Activated effector memory CD4-positive, alpha-beta T cell treated with Interleukin-2 at 50 U/mL for 16 hours (primary cell): ENCODE data around the gene GNB1L.
"Not testable (repeated sequence)": the region's sequence is repeated elsewhere in the genome, so short reads cannot be mapped to it uniquely, and the experiment has no call there.

Experiments used
- DNase-seq: peaks from one replicate; pipeline ENCODE4 v3.0.0-alpha.2; 2020

GNB1L gene

DNA sequence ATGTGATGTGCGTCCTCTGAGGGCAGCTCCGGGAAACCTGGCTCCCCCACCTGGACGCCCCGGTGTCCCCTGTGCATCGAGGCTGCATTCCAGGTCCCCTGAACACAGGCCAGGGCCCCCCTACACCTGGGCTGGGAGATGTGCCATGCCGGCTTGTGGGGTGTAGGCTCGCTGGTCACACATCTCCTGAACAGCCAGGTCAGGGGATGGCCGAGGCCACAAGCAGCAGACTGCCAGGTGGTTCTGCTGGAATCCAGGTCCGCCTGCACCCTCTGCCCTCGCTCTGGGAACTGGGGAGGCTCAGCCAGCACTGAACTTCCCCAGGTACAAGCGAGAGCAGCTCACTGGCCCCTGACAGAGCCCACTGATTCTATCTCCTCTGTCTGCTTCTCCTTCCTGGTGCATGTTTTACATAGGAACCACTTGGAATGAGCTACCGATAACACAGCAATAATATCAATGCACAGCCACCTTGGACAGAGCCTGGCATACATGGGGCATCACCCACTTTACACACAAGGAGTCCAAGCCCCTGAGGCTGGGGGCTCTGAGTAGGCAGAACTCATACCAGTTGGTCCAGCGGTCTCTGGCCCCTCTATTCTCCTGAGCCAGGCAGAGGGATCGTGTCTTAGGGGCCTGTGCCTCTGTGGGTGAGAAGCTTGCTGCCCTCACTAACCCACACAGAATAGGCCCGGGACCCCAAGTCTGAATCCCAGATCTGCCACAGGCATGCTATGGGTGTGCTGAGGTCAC lies 47.3 kb downstream of the GNB1L start:
- DNase-seq = no peak

DNA sequence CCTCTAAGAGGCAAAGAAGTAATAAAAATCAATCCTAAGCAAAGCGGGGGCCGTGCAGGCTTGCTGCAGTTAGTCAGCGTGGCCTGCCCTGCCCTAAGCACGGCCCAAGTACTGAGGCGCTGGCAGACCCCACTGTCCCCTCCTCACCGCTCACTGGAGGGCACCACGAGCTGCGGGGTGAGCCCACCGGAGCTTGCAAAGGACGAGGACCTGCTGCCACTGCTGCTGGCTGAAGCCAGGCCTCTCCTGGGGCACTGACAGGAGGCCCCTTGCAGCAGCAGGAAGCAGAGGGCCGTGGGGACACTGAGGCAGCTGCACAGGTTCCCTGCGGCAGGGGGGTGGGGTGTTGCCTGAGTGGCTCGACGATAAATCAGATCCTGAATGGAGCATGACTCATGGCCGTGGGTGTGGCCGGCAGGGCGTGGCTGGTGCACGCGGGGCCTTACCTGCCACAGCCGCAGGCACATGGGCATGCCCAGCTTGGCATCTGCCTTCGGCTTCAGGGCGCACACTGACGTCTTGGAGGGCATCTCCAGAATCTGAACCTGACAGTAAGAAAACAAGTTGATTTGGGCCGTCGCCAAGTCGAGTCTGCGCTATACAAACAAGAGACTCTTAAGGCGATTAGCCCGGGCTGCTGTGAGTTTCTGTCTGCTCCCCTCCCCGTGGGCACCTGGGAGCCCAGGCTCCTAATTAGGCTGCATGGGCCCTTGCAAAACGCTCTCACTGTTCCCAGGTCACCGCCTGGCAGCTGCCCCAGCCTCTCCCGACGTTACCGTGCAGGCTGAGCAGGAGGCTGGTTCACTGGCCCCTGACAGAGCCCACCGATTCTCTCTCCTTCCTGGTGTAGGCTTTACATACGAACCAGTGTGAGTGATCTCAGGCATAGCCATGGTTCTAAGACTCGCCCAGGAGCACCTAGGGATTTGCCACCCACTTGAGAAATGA lies 48.2 kb downstream of the GNB1L start:
- no peak for DNase-seq

DNA sequence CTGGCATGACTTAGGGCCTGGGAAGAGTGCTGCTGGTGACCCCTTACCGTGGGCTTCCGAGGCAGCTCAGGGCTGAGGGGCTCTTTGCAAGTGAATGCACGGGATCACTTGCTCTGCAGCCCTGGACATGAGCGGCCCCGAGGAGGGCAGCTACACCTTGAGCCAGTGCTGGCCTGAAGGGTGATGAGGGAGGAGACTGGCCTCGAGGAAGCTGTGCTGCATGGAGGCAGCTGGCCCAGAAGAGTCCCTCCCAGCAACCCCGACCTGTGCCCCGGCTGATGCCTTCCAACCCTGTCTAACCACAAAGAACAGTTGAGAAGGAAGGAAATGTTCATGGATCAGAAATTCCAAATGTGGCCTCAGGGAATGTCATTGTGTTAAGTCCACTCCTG lies 48.9 kb downstream of the GNB1L start:
- DNase-seq = no peak

DNA sequence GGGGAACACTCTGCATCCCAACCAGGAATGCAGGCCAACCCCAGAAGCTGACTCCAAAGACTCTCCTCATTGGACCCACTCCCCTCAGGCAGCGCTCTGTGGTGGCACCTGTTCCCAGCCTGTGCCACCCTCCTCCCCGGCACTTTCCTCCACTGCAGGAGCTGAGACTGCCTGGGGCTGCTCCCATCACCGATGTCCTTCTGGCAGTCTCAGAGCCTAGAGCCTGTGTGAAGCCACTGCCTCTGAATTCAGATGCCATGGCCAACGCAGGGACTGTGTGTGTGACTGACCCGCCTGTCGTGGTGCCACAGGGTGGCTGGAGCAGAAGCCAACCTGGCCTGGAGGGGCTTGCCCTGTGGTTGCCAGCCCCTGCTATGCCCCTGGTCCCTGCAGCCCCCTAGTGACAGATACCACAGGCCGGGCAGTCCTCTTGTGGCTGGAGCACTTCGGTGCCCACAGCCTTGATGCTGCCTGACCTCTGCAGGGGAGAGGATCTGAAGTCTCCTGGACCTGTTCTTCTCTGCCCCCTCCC lies 50.9 kb downstream of the GNB1L start:
- DNase-seq = no peak

DNA sequence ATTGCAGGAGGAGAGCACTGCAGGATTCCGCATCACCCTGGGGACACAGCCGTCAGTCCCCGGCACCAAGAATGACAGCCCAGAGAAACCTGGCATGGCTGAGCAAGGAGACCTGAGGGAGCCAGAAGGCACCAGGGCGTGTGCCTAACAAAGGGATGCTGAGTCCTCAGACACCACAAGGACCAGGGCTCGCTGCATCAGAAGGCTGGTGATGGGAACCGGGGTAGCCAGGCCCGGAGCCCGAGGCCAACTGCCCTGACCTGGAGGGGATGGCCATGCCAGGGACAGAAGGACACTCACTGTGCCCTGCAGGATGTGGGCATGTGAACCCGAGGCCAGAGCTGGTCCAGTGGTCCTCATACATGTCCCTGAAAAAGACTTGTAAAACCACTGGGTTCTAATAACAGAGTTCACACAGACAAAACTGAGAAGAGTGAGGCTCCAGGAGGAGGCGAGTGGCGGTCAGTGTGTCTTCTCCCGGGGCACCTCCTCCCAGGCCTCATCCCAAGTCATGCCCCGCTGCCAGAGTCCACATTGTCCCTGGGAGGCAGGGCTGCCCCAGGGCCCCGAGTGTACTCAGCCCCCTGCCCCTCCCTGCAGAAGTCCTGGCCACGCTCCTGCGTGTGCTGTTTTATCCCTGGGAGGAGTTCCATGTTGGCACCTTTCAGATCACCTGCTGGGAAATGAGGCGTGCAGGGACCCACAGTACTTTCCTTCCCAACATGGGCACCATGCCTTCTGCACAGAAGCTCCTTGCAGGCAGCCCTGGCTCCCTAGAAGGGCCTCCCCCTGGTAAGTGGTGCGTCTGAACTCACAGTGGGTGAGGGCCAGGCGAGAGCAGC lies 51.6 kb downstream of the GNB1L start:
- DNase-seq = no peak

DNA sequence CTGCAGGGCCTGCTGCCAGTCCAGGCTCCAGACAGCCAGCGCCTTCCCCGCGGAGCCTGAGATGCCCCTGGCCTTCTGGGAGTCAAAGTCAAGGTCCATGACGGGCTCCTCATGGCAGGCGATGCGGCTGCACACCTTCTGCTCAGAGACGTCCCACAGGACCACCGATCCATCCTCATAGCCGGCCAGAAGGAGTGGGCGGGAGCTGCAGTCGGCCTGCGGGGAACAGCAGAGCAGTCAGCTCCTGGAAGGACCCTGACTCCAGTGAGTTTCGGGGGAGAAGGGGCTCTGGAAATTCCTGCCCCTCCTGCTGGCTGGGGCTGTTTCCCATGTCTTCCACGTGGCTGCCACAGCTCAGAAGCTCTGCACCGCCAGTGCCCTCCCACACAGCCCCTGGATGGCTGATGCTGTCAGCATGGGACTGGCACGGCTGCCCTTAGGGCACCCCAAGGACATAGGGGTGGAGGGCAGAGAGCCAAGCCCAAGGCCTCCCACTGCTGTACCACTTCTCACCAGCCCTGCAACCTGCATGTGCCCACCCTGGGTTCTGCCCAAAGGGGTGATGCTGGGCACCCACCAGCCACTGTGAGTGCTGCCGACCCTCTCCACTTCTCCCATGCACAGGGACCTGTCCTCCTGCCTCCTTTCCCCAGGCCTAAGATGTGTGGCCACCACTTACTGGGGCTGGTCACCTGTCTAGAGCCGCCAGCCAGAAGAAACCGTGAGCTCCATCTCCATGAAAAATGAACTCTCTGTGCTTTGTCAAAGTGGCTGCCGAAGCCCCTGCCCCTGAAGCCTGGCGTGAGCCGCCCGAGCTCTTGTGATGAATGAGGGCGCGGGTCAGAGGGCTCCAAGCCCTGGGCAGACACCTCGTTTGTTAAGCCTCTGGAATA lies 52.4 kb downstream of the GNB1L start:
- no peak for DNase-seq

DNA sequence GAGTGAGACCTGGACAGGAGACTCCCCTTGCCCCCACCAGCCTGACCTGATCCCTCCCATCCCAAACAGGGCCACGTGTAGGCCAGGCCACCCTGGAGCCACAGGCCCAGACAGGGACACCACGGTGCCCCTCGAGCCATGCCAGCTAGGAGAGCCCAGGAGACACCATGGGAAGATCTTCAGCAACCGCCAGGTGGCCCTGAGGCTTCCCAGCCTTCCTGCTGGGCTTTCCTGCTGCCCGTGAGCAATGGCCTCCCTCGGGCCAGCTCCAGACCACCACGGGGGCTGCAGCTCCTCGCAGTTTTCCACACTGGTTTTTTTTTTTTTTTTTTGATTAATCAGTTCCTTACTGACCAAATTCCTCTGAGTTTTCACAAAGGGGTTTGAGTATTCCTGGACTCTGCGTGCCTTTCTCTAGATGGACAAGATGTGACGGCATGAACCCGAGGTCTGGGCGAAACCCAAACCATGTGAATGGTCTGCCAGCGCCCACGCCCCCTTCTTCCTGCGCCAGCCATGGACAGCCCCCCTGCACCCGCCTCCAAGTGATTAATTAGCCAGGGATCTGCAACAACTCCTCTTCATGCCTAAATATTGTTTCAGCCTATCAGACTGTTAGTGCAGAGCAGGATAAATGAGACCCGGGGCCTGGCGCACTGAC lies 53.2 kb downstream of the GNB1L start:
- no peak for DNase-seq

DNA sequence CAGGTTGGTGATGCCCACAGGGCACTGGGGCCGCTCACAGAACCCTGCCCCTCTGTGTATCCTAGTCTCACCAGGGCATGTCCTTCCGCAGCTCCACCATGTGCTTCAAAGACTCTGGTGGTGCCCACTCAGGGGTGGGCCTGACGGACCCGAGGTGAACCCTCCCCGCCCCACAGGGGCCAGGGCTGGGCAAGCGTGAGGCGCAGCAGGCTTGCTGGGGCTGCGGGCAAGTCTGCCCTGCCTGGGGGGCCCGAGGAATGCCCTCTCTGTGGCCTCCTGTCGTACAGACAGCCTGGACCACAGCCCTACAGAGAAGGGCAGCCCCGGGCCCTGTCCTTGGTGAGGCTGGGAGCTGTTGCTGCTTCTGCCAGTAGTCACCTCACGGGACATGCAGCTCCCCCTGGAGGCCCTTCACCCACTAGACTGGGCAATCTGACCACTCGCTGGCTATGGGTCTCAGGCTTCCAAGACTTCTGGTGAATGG lies 53.9 kb downstream of the GNB1L start:
- DNase-seq = no peak

DNA sequence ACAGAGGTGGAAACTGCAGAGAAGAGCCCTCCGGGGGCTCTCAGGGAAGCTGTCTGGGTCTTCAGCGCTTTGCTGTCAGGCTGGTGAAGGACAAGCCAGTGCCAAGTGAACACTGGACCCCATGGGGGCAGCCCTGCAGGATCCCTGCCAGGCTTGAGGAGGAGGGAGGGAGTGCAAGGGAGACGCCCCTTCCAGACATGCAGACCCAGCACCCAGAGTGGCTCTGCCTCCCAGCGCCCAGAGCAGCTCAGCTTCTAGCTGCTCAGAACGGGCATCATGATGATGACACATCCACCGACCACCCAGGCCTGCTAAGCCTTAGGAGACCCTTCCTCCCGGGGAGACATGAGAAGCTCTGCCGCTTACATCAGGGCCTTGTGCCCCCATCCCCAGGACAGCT lies 54.4 kb downstream of the GNB1L start:
- no peak for DNase-seq

DNA sequence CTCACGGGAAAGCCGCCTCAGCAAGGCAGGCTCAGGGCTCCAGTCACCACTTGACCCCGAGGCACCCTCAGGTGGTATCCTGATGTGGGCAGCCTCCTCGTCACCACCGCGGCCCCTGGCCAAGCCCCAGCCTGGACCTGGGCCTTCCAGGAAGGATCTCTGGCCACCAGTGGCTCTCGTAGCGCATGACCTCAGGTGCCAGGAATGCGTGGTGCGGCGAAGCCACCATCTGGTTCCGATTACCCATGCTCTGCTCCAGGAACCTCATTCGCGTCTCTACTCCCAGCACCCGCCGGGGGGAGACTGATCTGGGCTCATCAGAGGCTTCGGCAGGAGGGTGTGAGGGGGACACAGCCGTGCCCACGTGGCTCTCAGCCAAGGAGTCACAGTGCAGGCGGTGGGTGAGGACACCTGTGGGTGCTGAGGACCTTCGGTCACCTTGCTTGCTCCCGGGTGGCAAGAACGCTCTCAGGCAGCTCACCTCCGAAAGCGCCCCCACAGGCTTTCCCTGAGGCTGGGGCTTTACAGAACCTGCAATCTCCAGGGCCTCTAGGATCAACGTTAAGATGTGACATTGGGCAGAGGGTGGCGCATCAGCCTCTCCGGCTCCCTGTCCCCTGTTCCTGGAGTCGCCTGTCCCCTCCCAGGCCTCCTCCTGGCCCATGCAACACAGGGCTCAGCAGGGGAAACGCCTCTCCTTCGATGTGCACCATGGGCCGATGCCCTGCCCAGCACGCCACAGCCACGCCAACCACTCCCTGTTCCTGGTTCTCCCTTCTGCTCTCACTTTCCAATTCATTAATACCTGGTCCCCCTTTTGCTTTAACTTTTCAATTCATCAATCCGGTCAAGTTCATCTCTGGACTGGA lies 55.1 kb downstream of the GNB1L start:
- no peak for DNase-seq

DNA sequence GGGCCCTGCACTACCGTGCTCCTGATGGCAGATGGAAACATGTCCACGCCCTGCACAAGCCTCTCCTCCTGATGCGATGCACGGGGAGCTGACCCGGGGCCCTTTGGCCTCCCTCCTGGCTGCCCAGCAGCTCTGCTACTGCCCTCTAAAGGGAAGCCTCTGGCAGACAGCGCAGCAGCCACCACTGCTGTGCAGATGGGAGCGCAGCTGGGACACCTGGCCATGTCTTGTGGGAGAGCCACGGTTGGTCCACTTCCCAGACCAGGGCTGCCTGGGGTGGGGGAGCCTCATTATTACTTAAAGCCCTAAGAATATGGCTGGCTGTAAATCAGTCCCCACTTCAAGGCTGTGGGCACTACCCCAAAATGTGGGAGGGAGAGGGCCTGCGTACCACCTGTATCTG lies 55.8 kb downstream of the GNB1L start:
- no peak for DNase-seq

DNA sequence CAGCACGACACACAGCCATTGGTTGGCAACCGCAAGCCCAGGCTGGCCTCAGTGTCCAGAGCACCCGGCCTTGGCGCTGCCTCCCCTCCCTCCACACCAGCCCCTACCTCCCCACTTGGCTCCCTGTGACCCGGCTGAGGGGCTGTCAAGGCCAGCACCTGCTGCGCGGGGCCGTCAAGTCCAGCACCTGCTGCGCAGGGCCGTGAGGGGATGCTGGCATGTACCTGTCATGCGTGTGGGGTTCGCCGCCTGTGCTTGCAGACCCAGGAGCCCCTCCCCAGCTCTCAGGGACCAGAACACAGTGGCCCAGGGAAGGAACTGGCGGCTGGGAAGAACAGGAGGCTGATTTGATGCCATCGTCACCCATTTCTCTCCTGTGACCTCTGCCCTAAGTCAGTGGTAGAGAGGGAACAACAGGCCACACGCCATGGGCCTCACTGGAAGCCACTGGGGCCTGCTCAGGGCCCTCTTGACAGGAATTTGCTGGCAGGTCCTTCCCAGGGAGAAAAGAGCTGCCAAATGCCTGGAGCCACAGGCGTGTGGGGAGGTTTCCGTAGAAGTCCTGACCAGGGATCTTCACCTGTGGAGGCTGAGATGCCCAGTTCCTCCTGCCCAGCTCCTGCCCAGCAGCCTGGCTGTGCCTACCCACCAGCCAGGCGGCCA lies 56.5 kb downstream of the GNB1L start:
- no peak for DNase-seq

DNA sequence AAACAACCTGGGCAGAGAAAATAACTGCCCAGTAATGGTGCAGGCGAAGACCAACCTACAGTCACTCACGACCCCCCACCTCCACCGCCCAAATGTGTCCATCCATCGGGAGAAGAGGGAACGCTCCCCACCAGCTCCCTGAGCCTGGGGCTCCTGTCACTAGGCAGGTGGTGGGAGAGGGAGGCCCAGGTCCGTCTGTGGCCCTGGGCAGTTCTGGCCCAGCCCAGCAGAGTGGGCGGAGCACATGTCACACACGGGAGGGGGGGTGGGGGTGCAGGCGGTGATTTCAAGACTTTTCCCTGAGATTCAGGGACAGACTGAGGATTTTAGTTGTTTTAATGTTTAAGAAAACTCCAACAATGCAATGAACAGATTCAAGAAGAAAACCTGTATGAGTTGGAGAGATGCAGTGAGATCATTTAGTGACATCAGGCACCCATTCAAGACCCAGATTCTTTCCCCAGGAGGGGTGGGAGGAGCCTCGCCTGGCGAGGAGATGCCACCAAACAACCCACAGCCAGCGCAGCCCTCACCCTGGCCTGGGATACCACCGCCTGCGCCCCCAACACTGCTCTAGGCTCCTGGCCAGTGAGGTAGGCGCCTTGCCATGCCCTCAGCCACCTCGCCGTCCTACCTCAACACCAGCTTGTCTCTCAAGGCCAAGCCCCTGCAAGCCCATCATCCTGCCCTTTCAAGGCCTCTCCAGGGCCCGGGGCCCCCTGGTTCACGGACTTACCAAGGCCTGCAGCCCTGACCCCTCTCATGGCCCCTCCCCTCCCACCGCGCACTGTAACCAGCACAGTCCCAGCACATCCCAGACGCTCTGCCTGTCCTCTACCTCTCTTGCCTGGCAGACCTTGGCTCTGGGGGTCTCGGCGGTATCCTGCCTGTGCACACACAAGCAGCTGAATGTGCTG lies 57.3 kb downstream of the GNB1L start:
- no peak for DNase-seq

DNA sequence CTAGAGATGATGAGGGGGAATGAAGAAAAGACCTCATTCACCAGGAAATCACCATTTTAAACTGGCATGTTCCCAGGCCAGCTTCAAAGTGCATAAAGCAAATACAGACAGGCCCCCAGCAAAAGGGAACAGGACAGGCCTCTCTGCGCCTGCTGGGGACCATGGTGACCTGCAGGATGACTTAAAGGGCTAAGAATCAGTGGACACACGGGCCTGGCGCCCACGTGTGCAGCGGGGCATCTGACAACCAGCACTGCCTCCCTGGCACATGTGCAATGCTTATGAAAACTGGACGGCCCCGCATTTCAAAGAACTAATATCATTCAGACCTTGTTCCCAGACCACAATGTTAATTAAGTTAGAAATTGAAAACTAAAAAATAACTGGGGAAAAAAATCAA lies 58.5 kb downstream of the GNB1L start:
- DNase-seq = no peak

DNA sequence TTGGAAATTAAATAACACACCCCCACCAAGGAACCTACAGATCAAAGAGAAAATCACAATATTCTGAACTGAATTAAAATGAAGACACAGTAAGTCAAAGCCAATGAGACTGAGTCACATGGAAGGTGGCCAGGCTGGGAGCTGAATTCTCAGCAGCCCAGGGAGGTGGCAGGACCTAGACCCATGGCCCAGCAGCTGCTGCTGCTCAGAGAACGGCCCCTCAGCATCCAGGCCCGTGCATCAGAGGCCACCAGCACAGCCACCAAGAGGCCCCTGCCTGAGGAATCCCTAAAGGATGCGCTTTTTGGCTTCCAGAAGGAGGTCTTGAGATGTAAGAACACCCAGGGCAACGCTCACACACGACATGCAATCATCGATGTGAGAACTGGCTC lies 59.1 kb downstream of the GNB1L start:
- no peak for DNase-seq

DNA sequence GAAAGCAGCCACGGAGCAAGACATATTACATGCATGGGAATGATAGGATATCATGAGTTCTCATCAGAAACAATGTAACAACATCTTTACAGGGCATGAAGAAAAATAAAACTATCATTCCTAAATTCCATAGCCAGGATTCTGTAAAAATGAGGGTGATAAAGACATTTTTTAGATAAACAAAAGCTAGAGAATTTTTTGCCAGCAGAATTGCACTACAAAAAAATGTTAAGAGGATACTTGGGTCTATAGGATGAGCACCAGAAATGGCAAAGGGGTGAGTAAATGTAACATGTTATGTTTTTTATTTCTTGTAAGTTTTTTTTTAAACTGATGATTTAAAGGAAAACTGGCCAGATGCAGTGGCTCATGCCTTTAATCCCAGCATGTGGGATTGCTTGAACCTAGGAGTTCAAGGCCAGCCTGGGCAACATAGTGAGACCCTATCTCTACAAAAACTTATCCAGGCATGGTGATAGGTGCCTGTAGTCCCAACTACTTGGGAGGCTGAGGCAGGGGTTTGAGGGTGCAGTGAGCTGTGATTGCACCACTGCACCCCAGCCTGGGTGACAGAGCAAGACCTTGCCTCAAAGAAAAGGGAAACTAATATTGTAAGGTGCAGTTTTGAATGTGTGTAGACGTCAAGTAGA lies 60.9 kb downstream of the GNB1L start:
- DNase-seq = no peak

DNA sequence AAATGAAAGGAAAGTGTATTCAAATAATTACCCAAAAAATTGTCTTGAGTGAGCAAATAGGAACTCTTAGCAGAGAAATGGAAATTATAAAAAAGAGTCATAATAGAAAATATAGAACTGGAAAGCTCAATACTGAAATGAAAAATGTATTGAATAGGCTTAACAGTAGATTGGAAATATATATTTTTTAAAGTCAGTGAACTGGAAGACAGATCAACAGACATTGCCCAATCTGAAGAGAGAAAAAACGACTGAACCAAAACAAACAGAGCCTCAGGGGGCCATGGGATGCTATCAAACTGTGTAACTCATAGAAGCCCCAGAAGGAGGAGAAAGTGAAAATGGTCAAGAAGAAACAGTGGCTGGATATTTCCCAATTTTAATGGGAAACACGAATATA lies 61.5 kb downstream of the GNB1L start:
- DNase-seq = no peak

DNA sequence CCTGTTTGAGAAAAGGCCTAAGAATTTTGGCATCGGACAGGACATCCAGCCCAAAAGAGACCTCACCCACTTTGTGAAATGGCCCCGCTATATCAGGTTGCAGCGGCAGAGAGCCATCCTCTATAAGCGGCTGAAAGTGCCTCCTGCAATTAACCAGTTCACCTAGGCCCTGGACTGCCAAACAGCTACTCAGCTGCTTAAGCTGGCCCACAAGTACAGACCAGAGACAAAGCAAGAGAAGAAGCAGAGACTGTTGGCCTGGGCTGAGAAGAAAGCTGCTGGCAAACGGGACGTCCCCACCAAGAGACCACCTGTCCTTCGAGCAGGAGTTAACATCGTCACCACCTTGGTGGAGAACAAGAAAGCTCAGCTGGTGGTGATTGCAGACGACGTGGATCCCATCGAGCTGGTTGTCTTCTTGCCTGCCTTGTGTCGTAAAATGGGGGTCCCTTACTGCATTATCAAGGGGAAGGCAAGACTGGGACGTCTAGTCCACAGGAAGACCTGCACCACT lies 62.2 kb downstream of the GNB1L start:
- not testable (repeated sequence) for DNase-seq
